Mammary epithelial cell (primary cell): ENCODE data around the gene SH2D4B.

Experiments used
- CTCF ChIP-seq, 2 donors: IDR thresholded peaks in 1 of 2; conservative IDR thresholded peaks in 1 of 2; 2 replicates each; pipeline ENCODE4 v1.5.1; 2011 to 2012; ENCODE audit warnings: inconsistent platforms in 2 of 2, low read length in 2 of 2, mild to moderate bottlenecking in 2 of 2, control low read depth in 1 of 2, low read depth in 1 of 2; ENCODE audit not compliant: insufficient read depth in 1 of 2; ENCODE audit errors: extremely low read depth in 1 of 2
- EZH2 ChIP-seq: IDR thresholded peaks from 2 replicates; pipeline ENCODE4 v1.6.1; 2012; ENCODE audit warnings: low read length, inconsistent platforms, borderline replicate concordance

- TF ChIP-seq CTCF (conservative IDR thresholded peaks at IDR 0.05 in 1 of 2, IDR thresholded peaks at IDR 0.05 in 1 of 2; ENCODE audit: extremely low read depth in 1 of 2, insufficient read depth in 1 of 2, low read depth in 1 of 2, low read length in 2 of 2) (no peak), EZH2 (no peak)
Observed at GRCh38 chr10:80685355-80685754, 147.7 kb downstream of the SH2D4B start.
